ENCODE measurements around the gene PLPP4. TPM values are rescaled to one million over a fixed set of nuclear protein-coding genes. Genes with fewer than 3 reads are reported as not detected.

The PLPP4 gene
- total and polyA plus RNA-seq, 2 of the 13 experiments (the other 11 are each of a cell fraction or from before 2014, with no cell fraction given), result not detected

- TF ChIP-seq ZNF646 (CRISPR knock-in tag; IDR thresholded peaks at IDR 0.05), result no peak
- TF ChIP-seq GRHL1 (CRISPR knock-in tag; conservative IDR thresholded peaks at IDR 0.05), result no peak
- TF ChIP-seq ZNF350 (CRISPR knock-in tag; IDR thresholded peaks at IDR 0.05; ENCODE audit: borderline replicate concordance, low read depth), result no peak
- TF ChIP-seq ZNF331 (CRISPR knock-in tag; IDR thresholded peaks at IDR 0.05), result no peak
- no peak for TF ChIP-seq SYNCRIP (IDR thresholded peaks at IDR 0.05; ENCODE audit: insufficient read depth, low read depth, low read length)
- no peak for TF ChIP-seq HMGXB4 (CRISPR knock-in tag; IDR thresholded peaks at IDR 0.05; ENCODE audit: borderline replicate concordance in 1 of 2, low read depth in 1 of 2)
- TF ChIP-seq ZNF460 (CRISPR knock-in tag; IDR thresholded peaks at IDR 0.05; ENCODE audit: borderline replicate concordance), result no peak
- TF ChIP-seq EHMT2 (IDR thresholded peaks at IDR 0.05; ENCODE audit: borderline replicate concordance, low read depth, low read length), result no peak
- TF ChIP-seq GATAD2A (CRISPR knock-in tag; IDR thresholded peaks at IDR 0.05), result no peak
Observed at GRCh38 chr10:120555842-120556532, 99.0 kb downstream of the PLPP4 start (continued).

Data from HepG2 (cell line).